HUES64 (cell line): ENCODE data around the gene EEIG2.

Experiments used
- H3K27ac ChIP-seq: 2 replicates; pipeline ENCODE4 v1.7.0; 2013; ENCODE audit warnings: low read depth, low read length, inconsistent platforms
- H3K27me3 ChIP-seq: 2 replicates; pipeline ENCODE4 v1.6.1; 2013; ENCODE audit warnings: mild to moderate bottlenecking, low read length; ENCODE audit not compliant: insufficient read depth
- H3K36me3 ChIP-seq: 2 replicates; pipeline ENCODE4 v1.6.1; 2013; ENCODE audit warnings: mild to moderate bottlenecking, low read length; ENCODE audit not compliant: insufficient read depth
- H3K4me1 ChIP-seq: 2 replicates; pipeline ENCODE4 v1.6.1; 2013; ENCODE audit warnings: mild to moderate bottlenecking, low read length, moderate library complexity; ENCODE audit not compliant: insufficient read depth
- H3K4me3 ChIP-seq: 2 replicates; pipeline ENCODE4 v1.5.1; 2013; ENCODE audit warnings: mild to moderate bottlenecking, low read length, moderate library complexity
- H3K9ac ChIP-seq: 2 replicates; pipeline ENCODE4 v1.6.1; 2013; ENCODE audit warnings: mild to moderate bottlenecking, low read depth, low read length
- H3K9me3 ChIP-seq: 2 replicates; pipeline ENCODE4 v1.6.1; 2013; ENCODE audit warnings: low read depth, low read length; ENCODE audit not compliant: insufficient read depth
- WGBS: fragments of 150-250, 120-280 bp; methylation state at CpG from one replicate; pipeline ENCODE4 v1.1.7; 2013; ENCODE audit warnings: missing lambda C conversion rate; 5-methylcytosine and 5-hydroxymethylcytosine counted together

The EEIG2 gene

GRCh38 chr1:108601708-108602410, 42.0 kb downstream of the EEIG2 start:
- WGBS = 86% methylated on average over 1 of the region's 1 CpG
- Histone ChIP-seq H3K27ac (no peak overlapping the region), H3K9ac (no peak overlapping the region), H3K4me3 (no peak overlapping the region), H3K9me3 (no peaks in the 10 kb centered on the region), H3K4me1 (no peaks in the 10 kb centered on the region), H3K27me3 (no peaks in the 10 kb centered on the region), H3K36me3 (peaks cover 9% of the 10 kb centered on the region)

DNA sequence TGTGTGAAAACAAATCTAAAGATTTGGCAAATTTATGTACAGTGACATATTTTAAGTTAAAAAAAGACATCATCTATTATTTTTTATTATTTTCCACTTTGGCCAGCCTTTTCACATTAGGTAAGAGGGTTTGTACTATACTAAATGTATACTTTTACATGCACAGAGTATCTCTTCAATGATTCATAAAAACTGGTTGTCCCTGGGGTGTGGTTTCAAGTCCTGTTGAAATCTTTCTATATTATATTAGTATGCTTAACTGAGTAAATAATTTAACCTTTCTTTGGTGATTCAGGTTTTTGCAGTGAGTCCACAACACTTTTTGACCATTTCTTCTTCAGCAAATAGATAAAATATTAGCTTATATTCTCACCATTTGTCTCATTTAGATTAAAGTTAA, 45.7 kb downstream of the EEIG2 start:
- no peaks in the 10 kb centered on the region for H3K4me1 ChIP-seq
- H3K27ac ChIP-seq = no peak overlapping the region
- H3K9ac ChIP-seq = no peak overlapping the region
- H3K36me3 ChIP-seq = peaks cover 9% of the 10 kb centered on the region
- no peak overlapping the region for H3K4me3 ChIP-seq
- no peaks in the 10 kb centered on the region for H3K27me3 ChIP-seq
- H3K9me3 ChIP-seq = no peaks in the 10 kb centered on the region

- H3K27me3 ChIP-seq = no peaks in the 10 kb centered on the region
- H3K4me3 ChIP-seq = no peak overlapping the region
- H3K9ac ChIP-seq = no peak overlapping the region
- H3K27ac ChIP-seq = no peak overlapping the region
- no peaks in the 10 kb centered on the region for H3K4me1 ChIP-seq
- H3K36me3 ChIP-seq = peaks cover 8% of the 10 kb centered on the region
- no peaks in the 10 kb centered on the region for H3K9me3 ChIP-seq
These were observed 46.6 kb downstream of the EEIG2 start for GRCh38 chr1:108606478-108606877.

DNA sequence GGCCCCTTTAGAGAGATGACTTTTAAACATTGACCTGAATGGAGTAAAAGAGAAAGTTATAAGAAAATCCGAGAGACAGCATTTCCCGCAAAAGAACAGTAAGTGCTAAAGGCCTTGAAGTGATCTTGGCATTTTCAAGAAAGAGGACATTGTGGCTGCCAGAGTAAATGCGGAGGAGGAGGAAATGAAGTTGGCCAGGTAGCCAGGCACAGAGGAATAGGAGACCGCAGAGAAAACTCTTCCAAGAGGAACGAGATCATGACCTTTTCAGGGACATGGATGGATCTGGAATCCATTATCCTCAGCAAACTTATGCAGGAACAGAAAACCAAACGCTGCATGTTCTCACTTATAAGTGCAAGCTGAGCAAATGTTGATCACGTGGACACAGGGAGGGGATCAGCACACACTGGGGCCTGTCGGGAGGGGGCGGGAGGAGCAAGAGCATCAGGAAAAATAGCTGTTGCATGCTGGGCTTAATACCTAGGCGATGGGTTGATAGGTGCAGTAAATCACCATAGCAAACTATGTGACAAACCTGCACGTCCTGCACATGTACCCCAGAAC, 49.7 kb downstream of the EEIG2 start:
- WGBS = 91% methylated on average over 11 of the region's 11 CpGs
- H3K27me3 ChIP-seq = no peaks in the 10 kb centered on the region
- peaks cover 13% of the 10 kb centered on the region; the same call in 1 of the 2 replicates for H3K36me3 ChIP-seq

More for the DNA sequence above, 49.7 kb downstream of the EEIG2 start:
- no peak overlapping the region for H3K27ac ChIP-seq
- no peaks in the 10 kb centered on the region for H3K9me3 ChIP-seq
- H3K9ac ChIP-seq = no peak overlapping the region
- no peaks in the 10 kb centered on the region for H3K4me1 ChIP-seq
- no peak overlapping the region for H3K4me3 ChIP-seq
